ENCODE data around the gene BICD1.
"Not testable (repeated sequence)": the region's sequence is repeated elsewhere in the genome, so short reads cannot be mapped to it uniquely, and the experiment has no call there.

The BICD1 gene

DNA sequence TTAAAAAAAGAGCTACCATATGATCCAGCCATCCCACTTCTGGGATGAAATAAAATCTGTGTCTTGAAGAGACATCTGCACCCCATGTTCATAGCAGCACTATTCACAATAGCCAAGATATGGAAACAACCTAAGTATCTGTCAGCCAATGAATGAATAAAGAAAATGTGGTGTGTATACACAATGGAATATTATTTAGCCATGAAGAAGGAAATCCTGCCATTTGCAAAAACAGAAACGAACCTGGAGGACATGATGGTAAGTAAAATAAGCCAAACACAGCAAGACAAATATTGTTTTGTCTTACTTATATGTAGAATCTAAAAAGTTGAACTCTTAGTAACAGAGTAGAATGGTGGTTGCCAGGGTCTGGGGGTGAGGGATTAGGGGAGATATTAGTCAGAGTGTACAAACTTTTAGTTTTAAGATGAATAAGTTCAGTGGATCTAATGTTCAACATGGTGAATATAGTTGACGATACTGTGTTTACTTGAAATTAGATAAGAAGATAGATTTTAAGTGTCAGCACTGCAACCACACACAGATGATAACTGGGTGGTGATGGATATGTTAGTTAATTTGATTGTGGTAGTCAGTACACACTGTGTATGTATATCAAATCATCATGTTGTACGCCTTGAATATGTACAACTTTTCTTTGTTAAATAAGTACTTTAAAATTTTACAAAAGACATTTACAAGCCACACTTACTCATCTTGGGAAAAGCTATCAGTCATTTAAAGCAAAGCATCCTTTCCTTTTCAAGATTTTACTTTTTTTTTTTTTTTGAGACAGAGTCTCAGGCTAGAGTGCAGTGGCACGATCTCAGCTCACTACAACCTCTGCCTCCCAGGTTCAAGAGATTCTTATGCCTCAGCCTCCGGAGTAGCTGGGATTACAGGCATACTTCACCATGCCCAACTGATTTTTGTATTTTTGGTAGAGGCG lies 89.9 kb downstream of the BICD1 start:
- no peak for DNase-seq (ENCODE audit: low read depth)

- no peak for DNase-seq (ENCODE audit: low read depth)
Observed at GRCh38 chr12:32197421-32197820, 90.8 kb downstream of the BICD1 start.

GRCh38 chr12:32198555-32198954 lies 91.9 kb downstream of the BICD1 start:
- no peak for DNase-seq (ENCODE audit: low read depth)

GRCh38 chr12:32201096-32201495 lies 94.4 kb downstream of the BICD1 start:
- DNase-seq (ENCODE audit: low read depth), result no peak

DNA sequence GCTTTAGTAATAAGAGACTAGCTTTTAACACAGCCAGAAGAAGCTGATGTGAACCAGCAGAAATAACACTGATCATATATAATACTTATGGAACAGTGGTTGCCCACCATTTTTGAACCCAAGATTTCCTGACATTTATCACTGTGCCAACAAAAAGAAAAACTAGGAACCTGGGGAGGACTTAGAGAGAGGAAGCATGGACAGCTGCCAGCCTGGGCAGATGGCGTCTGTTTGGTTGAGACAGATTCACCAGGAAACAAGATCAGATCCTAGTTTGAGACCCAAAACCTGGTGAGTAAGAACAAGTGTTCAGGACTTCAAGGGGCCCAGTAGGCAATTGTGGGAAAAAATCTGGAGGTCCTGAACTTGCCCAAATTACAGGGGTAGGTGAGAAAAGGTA lies 95.3 kb downstream of the BICD1 start:
- no peak for DNase-seq (ENCODE audit: low read depth)

GRCh38 chr12:32205731-32206130 lies 99.1 kb downstream of the BICD1 start:
- DNase-seq (ENCODE audit: low read depth), result no peak

GRCh38 chr12:32208355-32208754 lies 101.7 kb downstream of the BICD1 start:
- no peak for DNase-seq (ENCODE audit: low read depth)

GRCh38 chr12:32211066-32211899 lies 104.6 kb downstream of the BICD1 start:
- DNase-seq (ENCODE audit: low read depth), result no peak

DNA sequence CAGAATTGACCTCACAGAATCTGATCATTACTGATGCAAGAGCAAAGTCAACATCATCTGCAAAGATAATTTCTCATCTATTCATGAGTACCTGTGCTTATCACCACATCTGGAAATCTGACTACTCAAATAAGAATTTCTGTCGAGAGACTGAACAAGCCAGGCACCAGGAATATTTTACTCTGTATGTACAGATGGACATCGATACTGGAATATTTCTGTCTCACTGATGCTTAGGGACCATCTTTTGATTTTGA lies 105.2 kb downstream of the BICD1 start:
- no peak for DNase-seq (ENCODE audit: low read depth)

DNA sequence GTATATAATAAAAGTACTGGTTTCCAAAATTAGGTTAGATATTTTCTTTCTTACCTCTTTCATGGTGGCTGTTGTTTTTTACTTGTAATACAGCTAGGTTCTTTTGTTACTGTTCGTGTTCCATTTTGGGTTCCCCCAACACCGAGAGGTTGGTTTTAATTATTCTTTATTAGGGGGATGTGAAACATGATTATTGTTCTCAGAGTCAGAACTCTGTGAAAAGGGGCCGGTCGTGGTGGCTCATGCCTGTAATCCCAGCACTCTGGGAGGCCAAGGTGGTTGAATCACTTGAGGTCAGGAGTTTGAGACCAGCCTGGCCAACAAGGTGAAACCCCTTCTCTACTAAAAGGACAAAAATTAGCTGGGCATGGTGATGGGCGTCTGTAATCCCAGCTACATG lies 108.1 kb downstream of the BICD1 start:
- no peak for DNase-seq (ENCODE audit: low read depth)

DNA sequence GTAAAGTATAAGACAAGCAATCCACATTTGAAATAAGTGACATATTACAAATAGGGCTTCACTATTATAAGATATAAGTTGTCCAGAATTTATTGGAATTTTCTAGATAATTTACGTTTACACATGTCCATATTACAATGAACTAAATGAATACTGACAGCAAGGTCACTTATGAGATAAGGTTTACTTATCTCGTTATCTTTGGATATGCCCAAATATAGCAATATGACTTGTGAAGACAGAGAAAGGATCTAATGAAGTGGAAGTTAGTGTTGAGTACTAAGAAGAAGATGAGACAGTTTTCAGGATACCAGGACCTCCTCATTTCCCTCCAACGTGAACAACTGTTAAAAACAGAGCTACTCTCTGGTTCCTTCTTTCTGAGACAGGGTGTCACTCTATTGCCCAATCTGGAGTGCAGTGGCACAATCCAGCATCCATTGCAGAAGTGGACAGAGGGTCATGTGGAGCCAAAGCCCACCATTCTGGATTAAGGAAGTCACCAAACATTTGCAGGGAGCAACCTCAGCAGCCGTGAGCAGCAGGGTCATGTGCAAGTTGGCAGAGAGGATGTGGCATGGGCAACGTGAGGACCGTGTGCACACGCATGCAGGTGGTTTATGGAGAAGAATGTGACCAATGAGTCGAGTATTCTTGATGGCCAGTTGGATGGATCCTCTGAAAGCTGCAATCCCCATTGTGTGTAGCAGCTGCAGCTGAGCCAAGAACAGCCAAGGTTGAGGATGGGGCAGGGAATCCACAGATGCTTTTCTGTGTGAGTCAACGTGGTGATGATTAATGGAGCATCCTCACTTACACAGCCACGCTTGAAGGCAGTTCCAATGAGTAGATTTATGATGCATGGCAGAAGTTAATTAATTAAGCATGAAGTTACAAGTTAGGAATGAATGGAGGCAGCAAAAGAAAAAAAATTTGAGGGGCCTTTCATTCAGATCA lies 111.0 kb downstream of the BICD1 start:
- DNase-seq (ENCODE audit: low read depth), result peak; percentile 76

- DNase-seq (ENCODE audit: low read depth), result no peak
Observed at GRCh38 chr12:32223941-32224340, 117.3 kb downstream of the BICD1 start.

- DNase-seq (ENCODE audit: low read depth), result no peak
Observed at GRCh38 chr12:32226768-32227167, 120.1 kb downstream of the BICD1 start.

GRCh38 chr12:32229971-32230612 lies 123.4 kb downstream of the BICD1 start:
- no peak for DNase-seq (ENCODE audit: low read depth)

DNA sequence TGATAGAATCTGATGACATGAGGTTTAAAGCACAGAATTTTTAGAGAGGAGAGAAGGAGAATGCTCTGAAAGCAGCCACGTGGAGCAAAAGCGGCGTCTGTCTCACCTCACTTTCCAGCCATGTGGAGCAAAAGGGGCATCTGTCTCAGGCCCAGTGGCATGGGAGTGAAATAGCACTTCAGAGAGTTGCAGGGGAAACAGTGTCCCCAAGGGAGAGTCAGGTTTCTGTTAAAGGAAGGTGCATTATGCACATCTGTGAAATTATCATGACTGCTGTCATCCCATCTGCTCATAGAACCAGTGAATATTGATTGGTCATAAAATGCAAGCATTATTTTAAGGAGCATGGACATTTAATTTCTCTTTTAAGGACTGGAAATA lies 124.0 kb downstream of the BICD1 start:
- DNase-seq (ENCODE audit: low read depth), result no peak

DNA sequence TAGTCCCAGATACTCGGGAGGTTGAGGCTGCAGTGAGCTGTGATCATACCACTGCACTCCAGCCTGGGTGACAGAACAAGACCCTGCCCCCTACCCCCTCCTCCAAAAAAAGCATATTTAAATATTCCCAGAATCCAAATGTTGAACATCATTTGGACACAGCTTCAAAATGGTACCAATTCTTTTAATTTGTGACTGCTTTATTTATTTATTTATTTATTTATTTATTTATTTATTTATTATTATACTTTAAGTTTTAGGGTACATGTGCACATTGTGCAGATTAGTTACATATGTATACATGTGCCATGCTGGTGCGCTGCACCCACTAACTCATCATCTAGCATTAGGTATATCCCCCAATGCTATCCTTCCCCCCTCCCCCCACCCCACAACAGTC lies 124.7 kb downstream of the BICD1 start:
- DNase-seq (ENCODE audit: low read depth), result not testable (repeated sequence)

DNA sequence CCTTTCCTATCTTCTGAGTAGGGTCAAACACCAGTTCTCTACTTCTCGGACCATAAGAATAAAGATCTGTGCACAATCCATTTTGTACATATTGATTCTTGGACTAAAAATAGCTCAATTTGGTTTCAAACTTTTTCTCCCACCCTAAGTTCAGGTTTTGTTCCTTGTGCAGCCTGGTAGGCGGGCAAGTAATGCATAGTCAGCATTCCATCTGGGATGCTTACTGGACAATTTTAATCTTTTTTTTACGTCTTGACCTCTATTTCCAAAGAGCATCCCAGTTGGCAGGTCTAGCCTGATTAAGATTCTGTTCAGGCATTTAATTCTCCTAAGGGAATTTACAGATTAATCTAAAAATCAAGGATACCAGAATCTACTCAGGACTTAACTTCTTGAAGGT lies 126.9 kb downstream of the BICD1 start:
- no peak for DNase-seq (ENCODE audit: low read depth)

- no peak for DNase-seq (ENCODE audit: low read depth)
Observed at GRCh38 chr12:32235251-32235650, 128.6 kb downstream of the BICD1 start.

- DNase-seq (ENCODE audit: low read depth), result no peak
Observed at GRCh38 chr12:32240162-32240561, 133.5 kb downstream of the BICD1 start.

- DNase-seq (ENCODE audit: low read depth), result no peak
Observed at GRCh38 chr12:32240831-32241230, 134.2 kb downstream of the BICD1 start.

GRCh38 chr12:32242641-32243040 lies 136.0 kb downstream of the BICD1 start:
- DNase-seq (ENCODE audit: low read depth), result no peak
